HG02588 (cell line): ENCODE measurements around the gene MBNL1.

Source experiments
- ATAC-seq: cut with Tn5 transposase; IDR thresholded peaks from one replicate; pipeline ENCODE4 v1.9.1; 2021; ENCODE audit warnings: mild to moderate bottlenecking, moderate library complexity; ENCODE audit not compliant: unreplicated experiment

The MBNL1 gene

DNA sequence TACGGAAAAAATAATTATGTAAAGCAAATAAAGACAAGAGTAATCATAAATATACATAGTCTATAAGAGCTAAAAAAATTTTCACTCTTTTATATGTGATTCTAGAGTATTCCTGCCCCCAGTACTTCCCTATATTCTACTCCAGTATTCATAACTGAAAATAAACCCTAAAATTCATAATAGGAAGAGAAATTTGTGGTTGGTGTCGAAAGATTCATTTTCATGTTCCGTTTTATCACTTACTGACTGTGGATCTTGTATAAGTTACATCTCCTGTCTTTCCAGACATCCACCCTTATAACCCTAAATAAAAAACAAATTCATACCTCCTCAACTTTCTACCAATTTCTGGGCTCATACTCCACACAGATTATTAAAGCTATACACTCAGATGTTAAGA, 16.0 kb upstream of the MBNL1 start:
- no peak for ATAC-seq

DNA sequence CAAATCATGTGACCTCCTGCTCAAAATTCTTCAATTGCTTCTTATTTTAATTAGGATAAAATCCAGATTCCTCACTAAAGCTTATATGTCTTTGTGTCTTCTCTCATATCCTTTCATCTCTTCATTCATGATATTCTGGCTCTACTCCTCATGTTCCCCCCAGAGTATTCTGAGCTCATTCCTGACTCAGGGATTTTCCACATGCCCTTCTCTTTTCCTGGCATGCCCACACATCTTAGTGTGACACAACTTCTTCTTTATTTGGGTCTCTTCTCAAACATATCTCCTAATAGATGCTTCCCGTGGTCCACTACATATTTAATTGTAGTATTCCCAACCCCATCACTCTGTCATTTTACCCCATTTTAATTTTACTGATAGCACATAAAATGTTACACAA, 15.2 kb upstream of the MBNL1 start:
- no peak for ATAC-seq

GRCh38 chr3:152254041-152254440, 14.7 kb upstream of the MBNL1 start:
- no peak for ATAC-seq

DNA sequence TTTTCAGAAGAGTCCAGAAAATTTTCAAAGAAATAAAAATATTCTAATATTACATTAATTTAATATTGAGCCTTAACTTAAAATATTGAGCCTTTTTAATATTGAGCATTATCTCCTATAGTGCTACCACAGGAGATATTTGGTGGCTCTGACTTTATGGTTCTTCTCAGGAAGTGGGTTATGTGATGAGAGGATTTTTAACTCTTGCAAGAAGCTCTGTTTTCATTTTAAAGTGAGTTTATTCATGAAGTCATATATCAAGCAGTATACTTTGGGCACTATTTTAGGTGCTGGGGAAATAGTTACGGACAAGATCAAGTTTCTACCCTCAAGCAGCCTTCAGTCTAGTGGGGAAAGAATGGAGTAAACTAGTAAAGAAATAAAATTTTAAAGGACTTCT, 13.4 kb upstream of the MBNL1 start:
- no peak for ATAC-seq

DNA sequence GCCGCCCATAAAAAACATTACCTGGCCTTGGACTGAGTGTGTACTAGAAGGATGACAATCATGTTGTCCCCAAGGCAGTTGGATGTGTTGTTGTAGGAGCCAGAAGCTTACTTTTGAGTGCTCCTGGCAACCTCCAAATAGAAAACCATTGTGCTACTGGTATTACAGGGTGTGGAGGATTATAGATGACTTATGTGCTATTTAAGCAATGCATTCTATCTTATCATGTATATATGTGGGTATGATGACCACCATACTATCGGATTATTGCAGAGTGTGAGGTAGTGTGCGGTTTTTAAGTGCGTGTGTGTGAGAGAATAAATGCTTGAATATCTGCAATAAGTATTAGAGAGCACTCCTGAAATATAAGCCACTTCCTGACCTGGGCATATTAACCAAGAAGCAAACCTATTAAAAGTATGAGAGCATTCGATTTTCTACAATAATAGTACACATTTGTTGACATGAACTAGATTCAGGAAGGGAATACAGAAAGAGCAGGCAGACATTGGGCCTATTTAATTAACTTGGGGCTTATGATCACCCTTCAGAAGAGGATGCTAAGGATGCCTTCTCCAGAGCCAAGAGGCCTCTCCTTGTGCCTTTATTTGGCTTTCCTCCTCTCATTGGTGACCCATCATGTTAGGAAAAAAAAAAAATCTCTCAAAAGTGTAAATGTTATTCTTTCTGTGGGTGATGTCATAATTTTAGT, 11.7 kb upstream of the MBNL1 start:
- no peak for ATAC-seq

- peak; percentile 71 for ATAC-seq
Observed at GRCh38 chr3:152257563-152258035, 11.1 kb upstream of the MBNL1 start.

- peak; percentile 47 for ATAC-seq
Observed at GRCh38 chr3:152258448-152259393, 10.0 kb upstream of the MBNL1 start.

GRCh38 chr3:152259468-152259867, 9.3 kb upstream of the MBNL1 start:
- ATAC-seq = no peak

- no peak for ATAC-seq
Observed at GRCh38 chr3:152260026-152260425, 8.7 kb upstream of the MBNL1 start.

DNA sequence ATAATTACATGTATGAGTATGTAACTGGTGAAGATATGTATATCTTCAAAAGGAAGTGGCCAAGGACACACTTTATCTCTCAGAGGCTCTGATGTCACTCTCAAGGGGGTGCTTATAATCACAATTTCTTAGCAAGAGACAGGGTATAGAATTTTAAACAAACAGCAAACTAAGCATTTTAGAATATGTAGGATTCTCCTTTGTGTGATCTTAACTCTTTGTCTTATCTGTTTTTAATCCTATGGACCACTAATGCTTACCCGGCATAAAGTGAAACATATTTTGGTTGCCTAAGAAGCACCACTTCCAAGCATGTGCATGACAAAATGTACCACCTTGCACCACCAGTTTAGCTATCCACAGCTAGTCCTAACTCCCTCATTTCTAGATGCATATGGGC, 8.2 kb upstream of the MBNL1 start:
- ATAC-seq = no peak

DNA sequence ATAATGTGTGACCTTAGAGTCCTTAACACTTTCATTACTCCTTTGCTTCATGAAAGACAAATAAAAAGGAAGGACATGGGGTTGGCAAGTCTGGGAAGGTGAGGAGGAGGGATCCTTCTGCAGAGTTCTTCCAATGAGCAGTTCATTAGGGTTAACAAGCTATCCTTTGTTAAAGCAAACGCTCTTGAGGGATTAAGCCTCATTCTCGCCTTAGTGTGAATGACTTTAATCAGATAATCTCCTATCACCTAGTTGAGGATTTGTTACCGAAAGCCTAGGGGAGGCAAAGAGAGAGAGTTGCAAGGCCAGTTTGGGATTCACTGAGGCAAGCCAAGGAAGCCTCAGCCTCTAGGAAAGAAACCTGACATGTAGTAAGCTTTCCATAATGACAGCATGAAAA, 7.4 kb upstream of the MBNL1 start:
- no peak for ATAC-seq

DNA sequence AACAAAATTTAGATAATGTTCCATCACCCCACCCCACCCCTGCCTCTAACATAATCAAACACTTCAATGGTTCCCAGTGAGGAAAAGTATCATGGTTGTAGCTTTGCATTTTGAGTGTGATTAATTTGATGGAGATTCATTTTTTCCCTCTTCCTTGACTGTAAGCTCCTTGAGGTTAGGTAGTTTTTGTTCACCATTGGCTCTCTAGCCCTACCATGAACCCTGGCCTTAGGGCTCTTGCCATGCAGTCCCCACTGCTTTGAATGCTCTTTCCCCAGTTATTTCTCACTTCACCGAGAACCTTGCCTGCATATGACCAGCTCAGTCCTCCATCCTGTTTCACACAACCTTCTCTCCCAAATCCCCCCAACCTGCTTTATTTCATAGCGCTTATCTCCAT, 5.0 kb upstream of the MBNL1 start:
- no peak for ATAC-seq

DNA sequence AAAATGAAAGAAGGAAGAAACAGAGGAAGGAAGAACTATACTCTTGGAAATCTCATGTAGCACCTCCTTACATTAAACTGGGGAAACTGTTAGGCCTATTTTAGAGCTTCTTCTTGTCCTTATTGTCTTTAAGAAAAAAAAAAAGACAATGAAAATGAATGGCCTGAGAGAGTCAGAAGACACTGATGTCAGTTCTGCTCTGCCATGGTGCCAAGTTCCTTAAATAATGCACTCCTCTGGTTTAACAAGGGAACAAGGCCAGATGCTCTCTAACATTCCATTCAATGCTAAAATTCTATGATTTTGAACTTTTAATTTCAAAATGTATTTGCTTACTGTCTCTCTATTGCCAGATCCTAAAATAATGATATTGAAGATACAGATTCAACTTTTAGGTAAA, 4.4 kb upstream of the MBNL1 start:
- ATAC-seq = no peak

GRCh38 chr3:152266221-152266995, 2.3 kb upstream of the MBNL1 start:
- ATAC-seq = no peak

GRCh38 chr3:152267831-152268554, 736 bp upstream of the MBNL1 start:
- ATAC-seq = no peak

- peak; percentile 64 for ATAC-seq
Observed at GRCh38 chr3:152269056-152269830, 514 bp downstream of the MBNL1 start.

GRCh38 chr3:152269831-152270734, 1.4 kb downstream of the MBNL1 start:
- ATAC-seq = no peak

DNA sequence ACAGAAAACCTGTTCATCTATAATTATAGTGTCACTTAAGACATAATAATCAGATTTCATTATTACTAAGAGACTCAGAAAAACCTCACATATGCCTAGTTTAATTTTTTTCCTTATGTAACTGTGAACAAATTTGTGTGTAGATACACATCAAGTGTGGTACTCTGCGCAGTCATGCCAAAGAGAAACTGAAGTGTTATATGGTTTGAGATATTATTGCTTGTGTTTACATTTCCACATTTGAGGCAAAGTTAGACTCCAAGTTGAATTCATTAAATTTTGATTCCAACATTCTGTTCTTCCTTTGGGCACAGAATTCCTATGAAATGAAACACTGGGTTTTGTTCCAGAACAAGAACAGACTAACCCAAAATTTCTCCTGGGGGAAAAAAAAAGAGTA, 2.2 kb downstream of the MBNL1 start:
- no peak for ATAC-seq
